ENCODE data around the gene NOC2L.

NOC2L gene

DNA sequence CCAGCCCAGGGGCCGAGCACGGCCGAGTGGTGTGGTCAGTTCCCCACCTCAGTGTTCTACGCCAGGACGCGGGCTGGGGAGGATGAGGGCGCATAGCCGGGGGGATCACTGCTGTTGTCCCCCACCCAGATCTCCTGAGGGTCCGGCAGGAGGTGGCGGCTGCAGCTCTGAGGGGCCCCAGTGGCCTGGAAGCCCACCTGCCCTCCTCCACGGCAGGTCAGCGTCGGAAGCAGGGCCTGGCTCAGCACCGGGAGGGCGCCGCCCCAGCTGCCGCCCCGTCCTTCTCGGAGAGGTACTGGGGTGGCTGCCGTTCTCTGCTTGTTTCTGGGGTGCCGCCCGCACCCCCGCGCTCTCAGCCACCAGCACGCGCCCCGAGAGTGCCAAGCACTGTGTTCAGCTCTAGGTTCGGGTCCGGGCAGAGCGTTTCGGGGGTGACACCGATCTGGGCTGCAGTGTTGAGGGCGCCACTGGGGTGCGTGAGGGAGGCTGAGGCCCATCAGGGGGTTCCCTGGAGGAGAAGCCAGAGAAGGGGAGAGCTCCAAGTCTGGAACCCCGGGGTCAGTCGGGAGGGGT, 18.0 kb downstream of the NOC2L start:
- DNase-seq, result no peak

- no peak for DNase-seq
These were observed 18.7 kb downstream of the NOC2L start for GRCh38 chr1:940107-941014.

DNA sequence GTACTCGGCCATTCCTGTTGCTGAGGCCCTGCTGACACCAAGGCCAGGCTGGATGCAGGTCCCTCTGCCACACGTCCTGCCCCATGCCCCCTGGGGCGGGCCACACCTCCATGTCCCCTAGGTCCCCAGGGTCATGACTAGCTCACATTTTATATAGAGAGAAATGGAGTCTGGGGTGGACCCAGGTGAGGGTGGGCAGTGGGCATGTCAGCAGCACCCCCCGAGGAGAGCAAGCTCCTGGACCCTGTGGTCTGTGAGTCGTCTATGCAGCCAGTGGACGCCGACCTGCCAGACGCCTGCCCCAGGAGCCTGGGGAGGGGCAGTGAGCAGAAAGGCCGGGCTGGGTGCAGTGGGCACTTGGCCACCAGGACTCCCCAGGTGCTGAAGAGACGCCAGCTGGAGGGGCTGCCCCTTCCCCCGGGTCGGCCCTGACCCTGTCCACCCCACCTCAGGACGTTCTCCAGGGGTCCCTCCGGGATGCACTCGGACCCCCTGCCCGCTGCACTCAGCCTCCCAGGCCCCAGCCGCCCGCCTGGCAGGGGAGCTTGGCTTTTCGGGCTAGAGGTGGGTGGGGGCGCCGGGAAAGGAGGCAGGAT, 19.4 kb downstream of the NOC2L start:
- DNase-seq, result no peak

GRCh38 chr1:938711-939489, 20.2 kb downstream of the NOC2L start:
- DNase-seq, result no peak

DNA sequence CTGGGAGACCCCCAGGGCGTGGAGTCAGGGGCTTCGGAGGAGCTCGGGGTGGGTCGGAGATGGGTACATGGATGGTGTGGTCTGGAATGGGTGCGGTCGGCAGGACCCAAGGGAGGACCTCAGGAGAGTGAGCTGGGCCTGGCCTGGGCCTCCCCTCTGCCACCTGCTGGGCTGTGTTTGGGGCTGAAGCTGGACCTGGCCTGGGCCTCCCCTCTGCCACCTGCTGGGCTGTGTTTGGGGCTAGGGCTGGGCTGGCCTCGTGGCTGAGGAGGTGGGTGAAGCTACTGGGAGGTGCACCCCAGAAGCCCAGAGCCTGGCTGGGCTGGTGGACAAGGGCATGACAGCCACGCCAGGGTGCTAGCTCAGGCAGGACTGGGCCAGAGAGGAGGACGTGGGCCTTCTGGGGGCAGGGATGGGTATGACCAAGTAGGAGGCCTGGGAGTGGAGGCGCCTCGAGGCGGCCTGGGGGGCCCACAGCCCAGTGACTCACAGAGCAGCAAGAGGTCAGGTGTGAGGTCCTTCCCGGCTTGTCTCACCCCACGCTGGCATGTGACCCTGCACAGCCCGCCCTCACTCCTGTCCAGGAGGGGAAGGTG, 20.9 kb downstream of the NOC2L start:
- no peak for DNase-seq

DNA sequence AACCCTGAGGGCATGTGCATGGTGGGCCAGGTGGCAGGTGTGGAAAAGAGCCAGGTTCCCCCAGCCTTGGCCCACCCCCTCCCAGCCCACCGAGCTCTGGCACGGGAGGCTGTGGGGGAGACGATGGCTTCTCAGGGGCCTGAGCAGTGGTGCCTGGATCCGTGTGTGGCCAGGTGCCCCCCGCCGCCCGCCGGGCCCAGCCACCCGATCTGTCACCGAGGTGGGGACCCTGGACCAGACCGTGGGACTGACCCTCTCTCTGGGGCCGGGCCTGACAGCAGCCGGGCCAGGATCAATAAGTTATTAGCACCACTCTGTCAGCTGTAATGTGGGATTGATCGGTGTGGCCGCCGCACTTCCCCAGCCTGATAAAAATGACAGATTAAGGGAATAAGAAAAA, 21.5 kb downstream of the NOC2L start:
- no peak for DNase-seq

- DNase-seq, result no peak
These were observed 22.4 kb downstream of the NOC2L start for GRCh38 chr1:936348-937264.

DNA sequence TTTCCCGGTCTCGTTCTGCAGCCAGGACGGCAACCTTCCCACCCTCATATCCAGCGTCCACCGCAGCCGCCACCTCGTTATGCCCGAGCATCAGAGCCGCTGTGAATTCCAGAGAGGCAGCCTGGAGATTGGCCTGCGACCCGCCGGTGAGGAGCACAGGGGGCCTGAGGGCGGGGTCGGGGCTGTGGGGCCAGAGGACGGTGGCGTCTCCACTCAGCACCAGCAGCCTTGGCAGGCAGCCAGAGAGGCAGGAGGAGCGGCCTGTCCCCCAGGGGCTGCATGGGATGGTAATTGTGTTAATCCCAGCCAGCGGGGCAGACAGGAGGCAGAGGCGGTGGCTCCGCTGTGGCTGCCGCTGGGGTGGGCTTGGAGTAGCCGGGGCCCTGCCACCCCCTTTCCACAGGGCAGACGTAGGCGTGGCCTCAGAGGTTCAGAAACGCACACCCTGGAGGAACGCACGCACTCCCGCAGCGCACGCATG, 23.3 kb downstream of the NOC2L start:
- DNase-seq, result no peak

DNA sequence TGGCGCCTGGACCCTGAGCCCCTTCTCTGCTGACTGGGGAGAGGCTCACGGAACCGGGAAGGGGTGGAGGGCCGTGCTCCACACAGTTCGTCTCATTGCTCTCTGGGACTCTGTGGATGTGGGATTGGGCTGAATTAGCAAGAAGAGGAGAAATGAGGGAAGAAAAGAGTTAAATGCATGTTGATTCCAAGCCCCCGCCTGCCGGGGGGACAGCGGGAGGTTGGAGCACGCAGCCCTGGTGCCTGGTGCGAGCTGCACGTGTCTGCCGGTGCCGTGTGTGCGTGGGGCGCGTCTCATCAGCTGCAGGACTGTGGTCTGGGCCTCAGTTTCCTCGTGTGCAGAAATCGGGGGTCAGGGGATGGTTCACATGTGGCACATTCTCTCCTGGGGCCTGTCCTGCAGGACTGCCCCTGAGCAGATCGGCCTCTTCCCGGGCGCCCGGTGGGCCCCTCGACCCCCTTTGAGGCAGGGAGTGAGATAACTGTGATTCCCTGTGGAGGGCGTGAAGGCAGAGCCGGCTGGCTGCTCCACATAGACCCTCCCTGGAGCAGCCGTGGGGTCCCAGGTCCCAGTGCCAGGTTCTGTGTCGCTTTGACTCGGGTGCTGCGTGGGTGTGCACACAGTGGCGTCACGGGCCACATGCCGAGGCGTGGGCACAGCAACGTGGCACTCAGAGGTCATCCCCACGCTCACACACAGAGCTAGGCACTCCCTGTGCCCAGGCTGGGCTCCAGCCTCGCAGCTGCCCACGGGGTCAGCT, 23.9 kb downstream of the NOC2L start:
- DNase-seq, result no peak

GRCh38 chr1:933603-933940, 25.5 kb downstream of the NOC2L start:
- DNase-seq, result no peak

GRCh38 chr1:932776-933602, 26.1 kb downstream of the NOC2L start:
- no peak for DNase-seq

GRCh38 chr1:932173-932510, 26.9 kb downstream of the NOC2L start:
- no peak for DNase-seq

GRCh38 chr1:931380-932172, 27.5 kb downstream of the NOC2L start:
- DNase-seq, result no peak

DNA sequence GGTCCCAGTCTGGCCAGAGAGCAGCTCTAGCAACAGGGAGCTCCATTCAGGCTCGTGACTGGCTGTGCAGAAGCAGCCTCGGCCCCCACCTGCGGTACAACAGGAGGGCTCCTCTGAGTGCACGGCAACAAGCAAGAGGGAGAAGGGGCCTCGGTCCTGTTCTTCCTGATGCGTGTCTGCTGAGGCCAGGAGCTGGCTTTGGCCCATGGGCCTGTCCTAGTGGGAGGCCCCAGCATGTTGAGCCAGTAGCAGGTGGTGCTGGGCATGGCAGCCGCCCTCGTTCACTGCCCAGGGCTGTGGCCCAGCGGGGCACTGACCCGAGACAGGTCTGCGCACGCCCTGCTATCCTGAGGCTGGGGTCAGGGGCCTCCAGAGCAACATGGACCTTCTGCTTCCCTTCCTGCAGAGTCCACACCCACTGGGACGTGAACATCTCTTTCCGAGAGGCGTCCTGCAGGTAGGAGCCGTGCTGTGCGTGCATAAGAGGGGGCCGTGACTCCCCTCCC, 28.4 kb downstream of the NOC2L start:
- DNase-seq, result no peak

GRCh38 chr1:929712-930632, 29.1 kb downstream of the NOC2L start:
- DNase-seq, result no peak

- DNase-seq, result no peak
These were observed 30.0 kb downstream of the NOC2L start for GRCh38 chr1:928825-929661.

- no peak for DNase-seq
These were observed 31.3 kb downstream of the NOC2L start for GRCh38 chr1:927748-928147.

All from NCI-H2029 (cell line).